ENCODE data around the gene PCNX2. TPM values are rescaled to one million over a fixed set of nuclear protein-coding genes. Genes with fewer than 3 reads are reported as not detected.

PCNX2 gene
- total RNA-seq, 4 donors from 2014 or later = 12.1 to 35.1 (median 15.8) TPM

GRCh38 chr1:233257786-233258185 is 37.7 kb downstream of the PCNX2 start:
- H3K27me3 ChIP-seq = no peaks in the 10 kb centered on the region
- whole genome bisulfite sequencing, 2 donors = 89 to 96% methylated on average over 6 of the region's 6 CpGs
- no peak overlapping the region for H3K4me3 ChIP-seq (replicated peaks in 1 of 3)
- no peaks in the 10 kb centered on the region for H3K9me3 ChIP-seq
- TF ChIP-seq POLR2A (IDR thresholded peaks at IDR 0.05) (no peak), CTCF (IDR thresholded peaks at IDR 0.05) (no peak)
- H3K27ac ChIP-seq = no peak overlapping the region
- DNase-seq = no peak
- no peaks in the 10 kb centered on the region for H3K4me1 ChIP-seq
- intact Hi-C loops (cut with DNase I) = no loop called here
- H3K36me3 ChIP-seq = peaks cover 12 to 13% of the 10 kb centered on the region in 2 donors

- intact Hi-C loops (cut with DNase I) = no loop called here
Measured at GRCh38 chr1:233256789-233257188, 38.7 kb downstream of the PCNX2 start.

GRCh38 chr1:233256191-233256590 is 39.3 kb downstream of the PCNX2 start:
- WGBS, 2 donors = 97 to 100% methylated on average over 1 of the region's 1 CpG
- no peak for TF ChIP-seq CTCF (IDR thresholded peaks at IDR 0.05)
- TF ChIP-seq POLR2A (IDR thresholded peaks at IDR 0.05) = no peak
- H3K4me1 ChIP-seq = no peaks in the 10 kb centered on the region
- no peak overlapping the region for H3K27ac ChIP-seq
- H3K4me3 ChIP-seq (replicated peaks in 1 of 3) = no peak overlapping the region
- no peaks in the 10 kb centered on the region for H3K9me3 ChIP-seq
- H3K36me3 ChIP-seq = peaks cover 12 to 13% of the 10 kb centered on the region in 2 donors
- intact Hi-C loops (cut with DNase I) = no loop called here
- DNase-seq = no peak
- H3K27me3 ChIP-seq = no peaks in the 10 kb centered on the region

More at GRCh38 chr1:233256789-233257188, 38.7 kb downstream of the PCNX2 start:
- DNase-seq = no peak
- H3K9me3 ChIP-seq = no peaks in the 10 kb centered on the region
- no peak overlapping the region for H3K27ac ChIP-seq
- H3K27me3 ChIP-seq = no peaks in the 10 kb centered on the region
- WGBS, 2 donors = 95 to 97% methylated on average over 2 of the region's 2 CpGs
- H3K36me3 ChIP-seq = peaks cover 12 to 13% of the 10 kb centered on the region in 2 donors
- no peaks in the 10 kb centered on the region for H3K4me1 ChIP-seq
- no peak for TF ChIP-seq CTCF (IDR thresholded peaks at IDR 0.05)
- no peak for TF ChIP-seq POLR2A (IDR thresholded peaks at IDR 0.05)
- H3K4me3 ChIP-seq (replicated peaks in 1 of 3) = no peak overlapping the region

- H3K36me3 ChIP-seq = peaks cover 12 to 13% of the 10 kb centered on the region in 2 donors
- 93 to 95% methylated on average over 5 of the region's 5 CpGs for WGBS, 2 donors
- H3K27me3 ChIP-seq = no peaks in the 10 kb centered on the region
- intact Hi-C loops (cut with DNase I) = no loop called here
- no peak overlapping the region for H3K4me3 ChIP-seq (replicated peaks in 1 of 3)
- no peaks in the 10 kb centered on the region for H3K9me3 ChIP-seq
- no peak for DNase-seq
- TF ChIP-seq POLR2A (IDR thresholded peaks at IDR 0.05) = no peak
- TF ChIP-seq CTCF (IDR thresholded peaks at IDR 0.05) = no peak
- no peak overlapping the region for H3K27ac ChIP-seq
- no peaks in the 10 kb centered on the region for H3K4me1 ChIP-seq
Measured at GRCh38 chr1:233255145-233255544, 40.4 kb downstream of the PCNX2 start.

GRCh38 chr1:233253832-233254331 is 41.6 kb downstream of the PCNX2 start:
- peaks cover 7 to 16% of the 10 kb centered on the region in 2 donors for H3K36me3 ChIP-seq
- no peak for TF ChIP-seq POLR2A (IDR thresholded peaks at IDR 0.05)
- no peak for TF ChIP-seq CTCF (IDR thresholded peaks at IDR 0.05)
- H3K27ac ChIP-seq = no peak overlapping the region
- 32 to 46% methylated on average over 1 of the region's 1 CpG for WGBS, 2 donors
- no peaks in the 10 kb centered on the region for H3K27me3 ChIP-seq
- intact Hi-C loops (cut with DNase I) = no loop called here
- DNase-seq = no peak
- H3K9me3 ChIP-seq = no peaks in the 10 kb centered on the region
- no peak overlapping the region for H3K4me3 ChIP-seq (replicated peaks in 1 of 3)
- no peaks in the 10 kb centered on the region for H3K4me1 ChIP-seq
